CD4-positive, alpha-beta T cell treated with Interleukin-15 for 4 hours (primary cell): Measurements from ENCODE around the gene KCNIP4.

Source experiments
- DNase-seq: peaks from one replicate; pipeline ENCODE4 v3.0.0-alpha.2; 2020; ENCODE audit warnings: low spot score

Gene KCNIP4

DNA sequence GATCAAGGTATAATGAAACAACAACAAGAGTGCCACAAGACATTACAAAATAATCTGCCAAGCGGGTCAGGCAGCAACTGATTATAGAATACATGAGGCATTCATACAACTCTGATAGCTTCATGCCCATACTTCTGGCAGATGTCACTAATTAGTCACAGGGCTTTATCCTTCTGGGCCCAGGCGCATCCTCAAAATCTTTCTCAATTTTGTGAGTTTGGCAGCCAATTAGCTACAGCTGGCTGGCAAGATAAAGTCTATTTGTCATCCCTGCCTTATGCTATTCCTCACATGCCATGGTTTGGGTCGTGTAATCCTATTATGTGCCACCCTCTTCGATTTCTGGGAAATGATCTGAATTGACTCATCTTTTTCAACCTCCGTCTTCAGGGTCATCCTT lies 994.0 kb downstream of the KCNIP4 start:
- DNase-seq: no peak

DNA sequence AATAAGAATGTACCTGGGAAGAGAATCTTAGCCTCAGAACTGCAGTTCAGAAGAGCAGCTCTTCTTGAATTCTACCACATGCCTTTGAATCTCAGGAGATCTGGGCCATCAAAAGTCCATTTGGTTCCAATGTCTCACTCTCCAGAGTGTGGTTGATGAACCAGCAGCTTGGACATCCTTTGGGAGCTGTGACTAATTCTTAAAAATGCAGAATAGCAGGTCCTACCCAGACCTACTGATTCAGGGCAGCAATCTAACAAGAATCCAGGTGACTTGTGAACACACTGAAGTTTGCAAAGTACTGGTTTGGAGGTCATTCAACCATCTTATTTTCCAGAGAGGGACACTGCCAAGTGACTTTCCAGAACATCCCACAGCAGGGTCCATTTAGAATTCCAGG lies 1003.6 kb downstream of the KCNIP4 start:
- DNase-seq: no peak

DNA sequence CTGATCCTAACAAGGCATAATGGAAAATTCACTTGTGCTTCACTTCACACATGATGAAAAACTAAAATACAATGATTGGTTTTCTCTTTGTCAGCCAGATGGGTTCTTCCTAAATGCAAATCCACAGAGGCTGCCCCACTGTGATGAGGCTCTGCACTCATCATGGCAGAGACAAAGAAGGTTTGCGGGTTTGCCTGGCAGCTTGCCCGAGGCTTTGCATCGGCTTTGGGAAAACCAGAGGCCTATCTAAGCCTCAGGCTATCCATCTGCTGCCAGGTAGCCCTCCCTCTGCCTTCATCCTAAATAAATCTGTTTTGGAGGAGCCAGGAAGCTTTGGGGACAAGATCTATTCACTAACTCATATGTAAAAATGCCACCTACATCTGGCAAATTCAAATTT lies 1004.1 kb downstream of the KCNIP4 start:
- no peak for DNase-seq

DNA sequence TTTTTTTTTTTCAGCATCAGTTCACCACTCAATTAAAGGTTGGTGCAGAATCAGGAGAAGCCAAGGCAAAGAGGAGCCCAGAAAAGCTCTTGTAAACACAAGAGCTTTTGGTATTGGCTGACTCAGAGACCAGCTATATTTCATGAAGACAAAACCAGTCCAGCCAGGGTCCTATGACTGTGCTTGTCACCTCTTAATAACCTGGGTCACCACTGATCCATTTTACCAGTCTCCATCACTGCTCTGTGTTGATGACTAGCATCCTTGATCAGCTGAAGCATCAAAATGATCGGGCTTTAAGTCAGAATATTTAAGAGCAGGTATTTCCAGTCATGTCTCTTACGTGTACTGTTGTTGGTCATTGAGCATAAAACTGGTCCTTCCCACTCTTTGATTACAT lies 1010.4 kb downstream of the KCNIP4 start:
- no peak for DNase-seq

DNA sequence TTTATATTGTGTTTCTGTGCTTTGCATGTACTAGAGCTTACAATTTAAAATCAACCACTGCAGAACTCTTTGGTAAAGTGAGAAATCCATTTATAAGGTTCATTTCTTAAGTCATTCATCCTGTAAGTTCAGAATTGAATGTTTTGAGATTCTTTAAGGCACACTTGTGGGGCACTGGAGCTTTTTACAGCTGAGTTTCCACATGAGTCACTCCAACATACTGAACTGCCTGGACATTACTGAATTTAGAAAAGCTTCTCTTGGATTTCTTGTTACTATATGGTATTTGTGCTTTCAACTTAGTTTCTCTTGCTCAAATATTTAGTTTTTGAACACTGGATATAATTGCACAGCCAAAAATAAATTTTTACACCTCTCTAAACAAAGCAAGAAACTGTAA lies 1022.0 kb downstream of the KCNIP4 start:
- no peak for DNase-seq

DNA sequence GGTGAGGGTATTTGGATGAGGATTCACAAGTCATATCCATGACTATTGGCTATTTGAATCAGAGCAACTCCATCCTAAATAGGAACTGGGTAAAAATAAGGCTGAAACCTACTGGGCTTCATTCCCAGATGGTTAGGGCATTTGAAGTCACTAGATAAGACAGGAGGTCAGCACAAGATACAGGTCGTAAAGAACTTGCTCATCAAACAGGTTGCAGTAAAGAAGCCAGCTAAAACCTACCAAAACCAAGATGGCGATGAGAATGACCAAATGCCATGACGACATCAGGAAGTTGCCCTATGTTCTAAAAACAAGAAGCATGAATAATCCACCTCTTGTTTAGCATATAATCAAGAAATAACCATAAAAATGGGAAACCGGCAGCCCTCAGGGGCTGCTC lies 1023.4 kb downstream of the KCNIP4 start:
- no peak for DNase-seq

DNA sequence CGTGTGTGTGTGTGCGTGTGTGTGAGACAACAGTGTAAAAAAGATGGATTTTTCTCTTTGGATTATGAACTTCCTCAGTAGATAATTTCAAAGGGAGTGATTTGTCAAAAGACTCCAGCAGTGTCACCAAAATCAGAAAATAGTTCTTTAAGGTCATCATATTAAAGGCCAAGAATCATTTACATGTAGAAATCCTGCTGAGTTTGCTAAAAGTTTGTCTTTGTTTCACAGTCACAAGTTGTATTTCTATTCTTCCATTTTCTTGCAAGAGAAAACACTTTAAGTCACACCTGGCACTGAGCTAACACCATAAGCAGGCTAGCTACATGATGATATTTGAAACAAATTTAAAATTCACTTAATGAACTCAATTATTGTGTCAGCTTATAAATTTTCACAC lies 1025.6 kb downstream of the KCNIP4 start:
- no peak for DNase-seq

DNA sequence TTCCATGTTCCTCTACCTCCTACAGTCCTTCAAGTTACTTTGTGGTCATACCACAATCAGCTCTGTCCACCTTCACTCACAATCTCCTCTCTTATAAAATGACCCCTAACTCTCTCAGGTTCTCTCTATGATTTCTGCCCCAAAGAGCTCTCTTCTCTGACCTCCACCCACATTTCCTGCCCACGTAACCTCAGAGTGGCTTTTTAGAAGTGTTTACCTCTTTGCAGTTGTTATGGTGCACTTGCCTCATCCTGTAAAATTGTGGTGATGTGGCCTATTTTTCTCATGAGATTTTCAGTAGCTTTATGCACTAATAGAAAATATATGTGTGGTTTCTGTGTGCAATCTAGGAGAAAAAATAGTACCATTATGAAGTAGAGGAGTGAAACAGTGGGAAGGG lies 1032.5 kb downstream of the KCNIP4 start:
- peak; percentile 31 for DNase-seq

DNA sequence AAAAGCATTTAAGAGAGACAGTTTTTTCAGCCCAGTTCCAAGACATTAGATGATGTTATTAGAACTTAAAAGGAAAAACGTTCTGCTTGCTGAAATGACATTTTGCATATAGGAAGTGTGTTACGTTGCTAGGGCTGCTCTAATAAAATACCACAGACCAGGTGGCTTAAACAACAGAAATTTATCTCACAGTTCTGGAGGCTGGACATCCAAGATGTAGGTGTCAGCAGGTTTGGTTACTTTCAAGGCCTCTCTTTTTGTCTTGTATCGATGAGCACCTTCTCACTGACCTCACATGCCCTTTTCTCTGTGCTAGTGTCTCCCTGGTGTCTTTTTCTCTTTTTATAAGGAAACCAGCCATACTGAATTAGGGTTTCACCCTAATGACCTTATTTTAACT lies 1043.6 kb downstream of the KCNIP4 start:
- no peak for DNase-seq

DNA sequence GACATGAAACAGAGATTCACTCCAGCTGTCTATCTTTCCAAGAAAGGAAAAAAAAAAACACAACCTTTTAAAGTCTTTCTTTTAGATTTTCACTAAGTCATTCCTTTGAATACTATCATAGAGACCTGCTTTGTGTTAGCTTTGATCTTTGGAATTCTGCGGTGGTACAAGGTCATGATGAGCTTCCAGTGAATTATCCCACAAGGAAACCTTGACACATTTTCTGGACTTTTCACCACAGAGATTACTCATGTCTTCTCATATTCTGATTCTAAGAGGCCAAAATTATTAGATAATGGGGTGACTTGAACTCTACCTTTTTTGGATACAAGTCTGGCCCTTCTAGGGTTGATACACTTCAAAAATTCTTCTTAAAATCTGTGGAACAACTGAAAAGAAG lies 1046.7 kb downstream of the KCNIP4 start:
- DNase-seq: no peak

DNA sequence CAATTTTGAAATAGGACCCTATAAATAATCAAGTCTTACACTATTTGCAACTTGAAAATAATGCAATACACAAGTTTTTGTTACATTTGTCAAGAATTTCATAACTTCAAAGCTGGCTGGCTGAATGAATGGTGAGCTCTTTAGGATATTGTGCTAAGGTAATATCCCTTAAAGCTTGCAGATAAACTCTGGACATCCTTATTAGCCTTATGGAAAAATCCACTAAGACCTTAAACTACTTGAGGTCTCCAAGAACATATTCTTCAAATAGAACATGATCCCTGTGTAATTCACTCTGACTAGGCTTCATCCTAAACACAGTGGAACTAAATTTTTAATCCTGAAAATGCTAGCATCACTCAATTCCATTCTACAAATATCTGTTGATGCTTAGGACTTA lies 1049.0 kb downstream of the KCNIP4 start:
- DNase-seq: no peak

DNA sequence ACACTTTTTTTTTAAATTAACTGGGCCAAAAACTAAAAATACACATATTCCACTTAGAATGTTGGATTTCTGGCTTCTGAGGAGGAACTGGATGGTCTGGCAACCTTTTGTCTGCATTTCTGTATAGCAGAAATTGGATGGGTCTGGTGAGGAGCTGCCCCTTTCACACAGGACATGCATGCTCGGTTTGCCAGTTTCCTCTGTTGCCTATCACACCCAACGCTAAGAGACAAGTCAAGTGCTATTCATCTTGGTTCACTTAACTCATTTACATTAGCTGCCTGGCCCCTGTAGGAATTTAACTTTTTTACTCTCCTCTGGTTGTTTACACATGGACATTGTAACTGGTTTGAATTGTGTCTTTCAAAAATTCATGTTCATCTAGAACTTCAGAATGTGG lies 1052.6 kb downstream of the KCNIP4 start:
- DNase-seq: no peak

DNA sequence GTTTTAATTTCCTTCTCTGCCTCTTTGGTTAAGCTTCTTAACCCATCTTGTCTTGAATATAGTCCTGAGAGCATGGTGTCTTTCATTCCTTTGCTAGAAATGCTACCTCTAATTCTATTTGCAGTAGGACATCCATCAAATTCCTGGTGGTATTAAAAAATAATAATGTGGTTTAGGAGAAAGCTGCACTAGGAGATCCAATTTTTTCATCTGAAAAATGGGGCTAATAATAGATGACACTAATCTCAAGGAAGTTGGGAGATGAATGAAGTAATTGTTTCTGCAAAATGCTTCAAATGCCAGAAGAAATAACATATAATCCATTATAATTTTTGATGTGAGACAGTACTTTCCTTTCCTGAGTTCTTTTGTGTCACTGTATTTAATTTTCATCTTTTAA lies 1053.4 kb downstream of the KCNIP4 start:
- no peak for DNase-seq

DNA sequence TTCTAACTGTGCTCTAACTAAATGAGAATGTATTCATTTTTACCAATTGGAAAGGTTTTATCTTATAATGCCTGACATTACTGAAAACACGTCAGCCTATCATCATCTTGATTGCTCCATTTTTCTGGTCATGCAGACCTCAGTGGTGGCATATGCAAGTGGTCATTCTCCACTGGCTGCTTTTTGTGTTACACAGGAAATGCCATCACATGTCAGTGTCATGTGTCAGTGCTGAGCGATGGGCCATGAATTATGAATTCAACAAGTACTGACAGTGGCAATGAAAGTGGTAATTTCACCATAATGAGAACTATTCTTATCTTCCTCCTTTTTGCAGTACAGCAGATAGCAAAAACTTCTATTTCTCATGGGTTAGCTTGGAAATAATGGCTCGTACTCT lies 1057.8 kb downstream of the KCNIP4 start:
- DNase-seq: no peak

DNA sequence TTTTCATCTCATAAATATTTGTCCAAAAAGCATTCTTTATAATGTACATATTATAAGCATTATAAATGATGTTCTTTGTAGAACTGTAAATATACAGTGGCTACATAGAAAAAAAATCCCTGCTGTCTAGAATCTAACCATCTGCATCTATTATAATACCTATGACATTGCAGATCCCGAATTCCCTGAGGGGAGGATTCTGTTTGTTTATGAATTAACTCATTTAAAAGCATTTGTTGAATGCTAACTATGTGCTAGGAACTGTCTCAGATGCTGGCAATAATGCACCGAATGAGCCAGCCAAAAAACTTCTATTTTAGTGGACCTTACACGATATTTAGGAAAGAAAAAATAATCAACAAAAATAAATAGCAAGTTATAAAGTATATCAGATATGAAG lies 1058.7 kb downstream of the KCNIP4 start:
- DNase-seq: no peak

DNA sequence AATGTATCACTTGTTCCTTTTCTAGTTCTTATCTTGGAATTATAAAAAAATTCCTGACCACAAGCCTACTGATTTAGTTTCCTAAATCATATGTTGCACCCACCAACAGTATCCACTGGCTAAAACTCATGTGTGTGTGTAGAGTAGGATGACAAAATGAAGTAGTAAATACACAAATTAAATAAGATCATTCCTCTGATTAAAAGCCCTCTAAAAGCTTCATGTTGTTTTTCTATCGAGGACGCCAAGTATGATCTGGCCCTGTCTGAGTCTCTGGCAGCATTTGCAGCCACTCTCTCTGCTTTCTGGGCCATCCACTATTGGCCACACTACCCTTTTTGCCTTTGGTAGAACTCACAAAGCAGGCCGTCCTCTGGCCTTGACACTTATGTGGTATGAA lies 1064.9 kb downstream of the KCNIP4 start:
- DNase-seq: no peak

DNA sequence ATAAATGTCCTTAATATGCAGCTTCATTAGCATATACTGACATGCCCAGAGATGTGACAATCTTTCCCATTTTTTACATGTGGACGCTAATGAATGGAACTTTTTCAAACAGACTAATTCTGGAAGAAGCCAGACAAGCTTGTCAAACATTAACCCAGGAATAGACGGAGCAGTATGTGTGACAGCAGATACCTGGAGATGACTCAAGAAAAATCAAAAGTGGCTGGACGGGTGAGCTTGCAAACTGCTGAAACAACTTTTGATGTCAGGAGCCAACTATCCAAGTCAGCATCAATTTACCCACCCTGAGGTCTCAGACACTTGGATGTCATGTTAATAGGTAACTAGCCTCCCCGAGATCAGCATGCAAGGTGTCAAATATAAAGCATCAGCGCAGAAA lies 1065.3 kb downstream of the KCNIP4 start:
- DNase-seq: no peak

DNA sequence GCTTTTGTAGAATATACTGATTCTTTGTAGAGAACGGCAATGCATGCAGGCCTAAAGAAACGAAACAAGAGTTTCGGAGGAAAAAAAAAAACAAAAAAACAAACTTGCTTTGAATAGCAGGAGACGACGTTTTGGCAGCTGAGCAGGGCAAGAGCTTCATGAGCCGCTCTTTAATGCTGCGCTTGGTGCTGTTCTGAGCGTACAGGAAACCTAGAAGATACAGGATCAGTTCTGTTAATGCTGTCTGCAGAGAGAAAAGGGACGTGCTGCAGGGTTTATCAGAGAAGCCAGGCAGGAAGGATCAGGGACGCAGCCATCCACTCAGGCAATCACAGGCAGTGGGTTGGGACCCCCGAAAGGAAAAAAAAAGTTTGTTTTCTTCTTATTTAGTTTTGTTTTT lies 1066.1 kb downstream of the KCNIP4 start:
- DNase-seq: no peak

DNA sequence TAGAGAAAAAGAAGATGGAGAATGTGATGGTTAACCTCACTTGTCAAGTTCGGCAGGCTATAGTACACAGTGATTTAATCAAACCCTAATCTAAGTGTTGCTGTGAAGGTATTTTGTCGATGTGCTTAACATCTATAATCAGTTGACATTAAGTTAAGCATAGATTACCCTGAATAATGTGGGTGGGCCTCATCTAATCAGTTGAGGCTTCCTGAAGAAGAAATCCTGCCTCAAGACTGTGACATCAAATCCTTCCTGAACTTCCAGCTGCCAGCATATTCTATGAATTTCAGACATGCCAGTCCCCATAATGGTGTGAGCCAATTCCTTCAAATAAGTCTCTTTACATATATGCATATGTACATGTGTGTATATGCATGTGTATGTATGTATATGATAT lies 1066.9 kb downstream of the KCNIP4 start:
- DNase-seq: no peak

DNA sequence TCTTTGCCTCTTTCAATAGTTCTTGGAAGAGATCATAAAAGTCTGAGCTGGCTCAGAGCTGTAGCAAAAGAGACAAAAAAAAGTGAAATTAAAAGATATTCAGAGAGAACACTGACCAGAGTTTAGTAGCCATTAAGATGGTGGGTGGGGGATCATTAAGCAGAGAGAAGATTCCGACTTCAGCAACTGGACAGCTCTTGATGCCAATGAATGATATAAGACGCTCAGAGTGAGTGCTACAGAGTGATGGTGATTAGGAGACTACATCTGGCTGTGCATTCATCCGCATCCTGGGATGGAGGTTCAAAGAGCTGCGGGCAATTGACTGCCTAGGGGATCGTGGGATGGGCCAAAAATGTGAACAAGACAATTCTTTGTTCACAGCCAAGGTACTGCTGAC lies 1069.8 kb downstream of the KCNIP4 start:
- no peak for DNase-seq

DNA sequence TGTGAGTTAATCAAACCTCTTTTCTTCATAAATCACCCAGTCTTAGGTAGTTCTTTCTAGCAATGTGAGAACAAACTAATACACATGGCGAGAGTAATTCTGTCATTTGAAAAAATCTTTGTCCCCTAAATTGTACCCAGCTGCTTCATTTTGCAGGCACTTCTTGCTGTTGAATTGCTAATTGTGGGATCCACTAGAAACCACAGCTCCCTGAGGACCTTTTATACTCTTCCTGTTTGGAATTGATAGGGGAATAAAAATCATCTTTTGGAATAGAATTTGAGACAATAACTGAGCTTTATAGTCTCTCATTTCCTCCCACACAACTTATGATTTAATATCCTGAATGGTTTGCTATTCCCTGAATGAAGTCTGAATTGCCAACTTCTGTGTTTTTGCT lies 1078.1 kb downstream of the KCNIP4 start:
- no peak for DNase-seq

DNA sequence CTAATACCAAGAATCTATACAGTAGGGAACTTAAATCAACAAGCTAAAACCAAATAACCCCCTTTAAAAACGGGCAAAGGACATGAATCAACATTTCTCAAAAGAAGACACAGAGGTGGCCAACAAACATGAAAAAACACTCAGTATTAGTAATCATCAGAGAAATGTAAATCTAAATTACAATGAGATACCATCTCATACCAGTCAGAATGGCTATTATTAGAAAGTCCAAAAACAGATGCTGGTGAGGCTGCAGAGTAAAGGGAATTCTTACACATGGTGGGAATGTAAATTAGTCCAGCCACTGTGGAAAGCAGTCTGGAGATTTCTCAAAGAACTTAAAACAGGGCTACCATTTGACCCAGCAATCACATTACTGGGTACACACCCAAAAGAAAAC lies 1080.5 kb downstream of the KCNIP4 start:
- DNase-seq: no peak

DNA sequence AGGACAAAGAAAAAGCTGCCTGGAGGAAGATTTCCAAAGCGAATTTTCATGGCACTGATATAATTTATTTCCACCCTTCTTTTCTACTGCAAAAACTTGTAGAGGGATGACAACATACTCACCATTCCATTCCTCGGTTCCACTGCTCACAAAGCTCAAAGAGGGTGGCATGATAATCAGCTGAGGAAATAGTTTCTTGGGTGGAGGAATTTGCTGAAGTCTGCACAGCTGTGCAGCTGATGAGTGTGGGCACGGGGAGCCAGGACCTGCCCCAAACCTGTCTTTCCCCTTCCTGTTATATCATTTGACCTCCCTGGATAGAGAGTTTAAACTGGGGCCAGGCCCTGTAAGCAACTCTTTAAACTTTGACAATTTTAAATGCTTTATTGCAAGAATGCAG lies 1087.7 kb downstream of the KCNIP4 start:
- no peak for DNase-seq

DNA sequence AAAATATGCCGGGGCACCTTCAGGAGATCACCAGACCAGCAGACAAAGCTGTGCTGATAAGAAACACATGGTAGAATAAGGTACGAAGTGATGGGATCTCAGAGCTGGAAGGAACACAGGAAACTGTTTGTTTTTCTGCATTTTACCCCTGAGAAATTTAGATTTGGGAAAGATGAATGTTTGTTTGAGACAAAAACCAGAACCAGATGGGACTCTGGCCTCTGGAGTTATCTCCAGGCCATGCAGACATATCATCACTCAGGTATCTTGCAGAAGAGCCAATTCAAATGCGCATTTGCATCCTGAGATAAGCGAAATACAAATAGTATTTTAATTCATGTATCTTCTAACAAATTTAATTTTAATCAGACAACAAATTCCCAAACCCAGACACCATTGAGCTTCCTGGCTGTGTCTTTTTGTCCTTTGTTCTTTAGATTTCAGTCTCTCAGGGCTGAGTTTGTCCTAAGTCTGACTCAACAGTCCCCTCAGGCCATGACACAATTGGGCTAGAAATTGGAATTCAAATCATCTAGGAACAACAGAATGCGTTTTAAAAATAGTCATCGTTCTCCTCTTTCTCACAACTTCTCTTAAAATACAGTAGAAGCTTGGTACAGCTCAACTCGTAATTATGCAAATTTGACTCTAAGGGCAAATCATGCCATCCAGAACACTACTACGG lies 1089.3 kb downstream of the KCNIP4 start:
- DNase-seq: no peak

DNA sequence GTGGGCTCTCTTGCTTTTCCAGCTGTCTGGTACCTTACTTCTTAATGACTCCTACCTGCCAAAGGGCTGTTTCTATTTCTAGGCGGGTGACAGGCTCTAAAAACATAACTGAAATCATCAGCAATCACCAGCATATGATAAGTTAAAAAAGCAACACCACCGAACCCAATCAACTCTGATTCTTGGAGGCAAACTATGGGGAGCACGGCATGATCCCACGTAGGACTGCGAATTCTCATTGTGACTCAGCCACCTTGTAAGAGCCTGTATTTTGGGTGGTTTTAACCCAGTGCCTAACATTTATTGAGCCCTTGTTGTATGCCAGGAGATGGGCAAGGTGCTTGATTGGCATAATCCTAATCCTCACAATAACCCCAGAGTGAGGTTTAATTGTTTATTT lies 1091.5 kb downstream of the KCNIP4 start:
- no peak for DNase-seq
